HG03159 (cell line): ENCODE measurements around the gene INCENP.
"Not testable (repeated sequence)": the region's sequence is repeated elsewhere in the genome, so short reads cannot be mapped to it uniquely, and the experiment has no call there.

Experiments used
- ATAC-seq: cut with Tn5 transposase; IDR thresholded peaks from one replicate; pipeline ENCODE4 v1.9.1; 2021; ENCODE audit warnings: mild to moderate bottlenecking, moderate library complexity; ENCODE audit not compliant: unreplicated experiment

Gene INCENP

GRCh38 chr11:62123669-62124185 is at the start of gene INCENP:
Gene INCENP (plus strand): TSS chr11:62124011. CDS start chr11:62128162, 4,151 bp downstream.
- ATAC-seq, result peak; percentile 95

GRCh38 chr11:62075438-62075837 is 48.4 kb upstream of the INCENP start:
- ATAC-seq, result no peak

- ATAC-seq, result no peak
Measured at GRCh38 chr11:62077132-62077531, 46.7 kb upstream of the INCENP start.

- no peak for ATAC-seq
Measured at GRCh38 chr11:62081378-62082291, 42.2 kb upstream of the INCENP start.

GRCh38 chr11:62082292-62082657 is 41.5 kb upstream of the INCENP start:
- no peak for ATAC-seq

- not testable (repeated sequence) for ATAC-seq
Measured at GRCh38 chr11:62084801-62085200, 39.0 kb upstream of the INCENP start.

- ATAC-seq, result no peak
Measured at GRCh38 chr11:62087694-62088093, 36.1 kb upstream of the INCENP start.

GRCh38 chr11:62088331-62088933 is 35.4 kb upstream of the INCENP start:
- no peak for ATAC-seq

- no peak for ATAC-seq
Measured at GRCh38 chr11:62103141-62103540, 20.7 kb upstream of the INCENP start.

GRCh38 chr11:62103986-62104385 is 19.8 kb upstream of the INCENP start:
- no peak for ATAC-seq

- no peak for ATAC-seq
Measured at GRCh38 chr11:62104816-62105653, 18.8 kb upstream of the INCENP start.

- ATAC-seq, result no peak
Measured at GRCh38 chr11:62105667-62106191, 18.1 kb upstream of the INCENP start.

GRCh38 chr11:62108017-62108750 is 15.6 kb upstream of the INCENP start:
- no peak for ATAC-seq

GRCh38 chr11:62108971-62109404 is 14.8 kb upstream of the INCENP start:
- no peak for ATAC-seq

- ATAC-seq, result no peak
Measured at GRCh38 chr11:62115085-62115694, 8.6 kb upstream of the INCENP start.

- ATAC-seq, result no peak
Measured at GRCh38 chr11:62116451-62116850, 7.4 kb upstream of the INCENP start.

- no peak for ATAC-seq
Measured at GRCh38 chr11:62119569-62119968, 4.2 kb upstream of the INCENP start.

- no peak for ATAC-seq
Measured at GRCh38 chr11:62120001-62120400, 3.8 kb upstream of the INCENP start.

GRCh38 chr11:62120431-62120830 is 3.4 kb upstream of the INCENP start:
- ATAC-seq, result no peak

- no peak for ATAC-seq
Measured at GRCh38 chr11:62122076-62122475, 1.7 kb upstream of the INCENP start.
